K562 (cell line): ENCODE data around the gene PPM1H. TPM values are rescaled to one million over a fixed set of nuclear protein-coding genes. Genes with fewer than 3 reads are reported as not detected.

ENCODE experiments used
- ATAC-seq: fragments of 200-7000 bp; cut with Tn5 transposase; 3 replicates; pipeline ENCODE4 v1.9.1; 2020; ENCODE audit warnings: moderate library complexity
- BruUV-seq: library from RNA; stranded (reverse); fragments of 400-500 nt; replicated peaks from 2 replicates; lab custom pipeline; 2021; lab: Mats Ljungman, UMichigan
- CTCF ChIA-PET: fragments of 300-600 bp; formaldehyde crosslinking; extraction: SDS; loops from one replicate; lab custom pipeline; 2021; ENCODE audit warnings: low intra/inter-chr PET ratio; lab: Yijun Ruan, JAX
- POLR2A ChIA-PET: fragments of 300-600, 350-650 bp; sonication (Branson Sonifier 250); formaldehyde crosslinking; extraction: SDS; loops from one replicate; lab custom pipeline; 2021; ENCODE audit warnings: antibody characterized with exemption, inconsistent platforms; lab: Yijun Ruan, JAX
- DNase-seq, 4 experiments: peaks; one replicate each; pipeline versions ENCODE4 v3.0.0 to v3.0.0-alpha.2; 2011 to 2018; ENCODE audit warnings: low spot score in 3 of 4, mixed read lengths in 3 of 4; ENCODE audit errors: extremely low read depth in 1 of 4
- FAIRE-seq: peaks from 2 replicates; lab custom pipeline; 2011; peaks lifted over from hg19 to GRCh38; lab: Jason Lieb, UNC
- H2AFZ ChIP-seq: 2 replicates; pipeline ENCODE4 v1.6.0; 2011; ENCODE audit warnings: low read depth, low read length, control low read depth, inconsistent platforms
- H3K27ac ChIP-seq: fragments of 200-600 bp; 3 replicates; pipeline ENCODE4 v1.8.0; 2011; ENCODE audit warnings: low read depth, mild to moderate bottlenecking, control low read depth, inconsistent platforms, low read length, moderate library complexity, mixed read lengths; ENCODE audit errors: extremely low read depth
- H3K27me3 ChIP-seq, 2 experiments: fragments of 300-600 bp in 1 of 2; 2 replicates in 1 of 2; 3 replicates in 1 of 2; pipeline versions ENCODE4 v1.6.0 to v1.8.0; 2011; ENCODE audit warnings: inconsistent platforms in 2 of 2, low read length in 2 of 2, mild to moderate bottlenecking in 1 of 2, mixed read lengths in 1 of 2, moderate library complexity in 1 of 2; ENCODE audit not compliant: control insufficient read depth in 2 of 2, insufficient read depth in 2 of 2
- H3K36me3 ChIP-seq: fragments of 300-600 bp; 3 replicates; pipeline ENCODE4 v1.8.0; 2011; ENCODE audit warnings: mild to moderate bottlenecking, low read length, inconsistent platforms; ENCODE audit not compliant: control insufficient read depth, insufficient read depth
- H3K4me1 ChIP-seq, 2 experiments: fragments of 200-600 bp in 1 of 2; replicated peaks in 1 of 2; 2 replicates in 1 of 2; 3 replicates in 1 of 2; pipeline versions ENCODE4 v1.5.1 to v1.8.0; 2011; ENCODE audit warnings: inconsistent platforms in 2 of 2, low read length in 2 of 2, mild to moderate bottlenecking in 1 of 2, mixed read lengths in 1 of 2, moderate library complexity in 1 of 2; ENCODE audit not compliant: control insufficient read depth in 2 of 2, insufficient read depth in 2 of 2
- H3K4me2 ChIP-seq: 2 replicates; pipeline ENCODE4 v1.6.1; 2011; ENCODE audit warnings: low read length, control low read depth, inconsistent platforms, mixed read lengths; ENCODE audit not compliant: insufficient read depth
- H3K4me3 ChIP-seq: fragments of 200-600 bp; sonication (generic), shearing (Covaris generic); 2 replicates; pipeline ENCODE4 v1.5.1; 2016; ENCODE audit warnings: control low read depth, inconsistent platforms
- H3K79me2 ChIP-seq: fragments of 200-600 bp; 3 replicates; pipeline ENCODE4 v1.8.0; 2011; ENCODE audit warnings: low read length, inconsistent platforms; ENCODE audit not compliant: control insufficient read depth, insufficient read depth
- H3K9ac ChIP-seq, 2 experiments: 2 replicates each; pipeline versions ENCODE4 v1.6.0 to v1.6.1; 2011; ENCODE audit warnings: low read depth in 2 of 2, low read length in 2 of 2, control low read depth in 1 of 2, inconsistent platforms in 1 of 2, mild to moderate bottlenecking in 1 of 2, mixed read lengths in 1 of 2; ENCODE audit not compliant: insufficient read depth in 1 of 2
- H3K9me1 ChIP-seq: one replicate; pipeline ENCODE4 v1.6.0; 2011; ENCODE audit warnings: inconsistent platforms, mild to moderate bottlenecking, low read length, moderate library complexity; ENCODE audit not compliant: control insufficient read depth, insufficient read depth
- H3K9me3 ChIP-seq: replicated peaks from 2 replicates; pipeline ENCODE4 v1.5.1; 2011; ENCODE audit warnings: low read depth, low read length, inconsistent platforms; ENCODE audit not compliant: control insufficient read depth, insufficient read depth
- H4K20me1 ChIP-seq: replicated peaks from 2 replicates; pipeline ENCODE4 v1.6.1; 2011; ENCODE audit warnings: low read length, inconsistent platforms, mixed read lengths; ENCODE audit not compliant: control insufficient read depth, insufficient read depth
- CCAR2 ChIP-seq: fragments of 200-400 bp; formaldehyde crosslinking; IDR thresholded peaks from 2 replicates; pipeline ENCODE4 v1.6.1; 2017; ENCODE audit warnings: mild to moderate bottlenecking, low read depth, low read length
- CEBPB ChIP-seq: fragments of 450-650 bp; IDR thresholded peaks from 2 replicates; pipeline ENCODE4 v1.6.1; 2016; ENCODE audit warnings: missing genetic modification characterization, missing compliant biosample characterization
- MBD2 ChIP-seq: sonication (generic); IDR thresholded peaks from 2 replicates; pipeline ENCODE4 v1.6.1; 2016; ENCODE audit warnings: low read depth, borderline replicate concordance
- WGBS: fragments of 100-300 bp; shearing (Covaris generic); methylation state at CpG from one replicate; pipeline ENCODE4 v1.1.6; 2016; ENCODE audit warnings: low coverage, mixed read lengths; ENCODE audit not compliant: insufficient coverage; ENCODE audit errors: missing lambda C conversion rate; 5-methylcytosine and 5-hydroxymethylcytosine counted together
- in situ Hi-C: fragments of 300-500 bp; cut with MboI; formaldehyde crosslinking; loops from 4 replicates; pipeline ENCODE4 v1.15.0; 2018; ENCODE audit warnings: inconsistent platforms, mixed read lengths
- intact Hi-C: fragments of 100-400 bp; cut with micrococcal nuclease; formaldehyde crosslinking; loops from 2 replicates; pipeline ENCODE4 v1.14.2; 2022
- polyA plus RNA-seq, 8 experiments: library from polyadenylated mRNA; depleted of rRNA in 4 of 8; stranded (reverse) in 5 of 8; unstranded in 3 of 8; fragments of >200 nt; fragmentation: Nextera tagmentation in 2 of 8; fragmentation: Illumina TruSeq in 1 of 8; extraction: Ambion mirVana in 2 of 8; extraction: Trizol in 1 of 8; gene quantifications; 2 replicates each; pipeline versions ENCODE4 v1.2.1 to v1.2.3, GENCODE V29; 2011 to 2014; ENCODE audit warnings: inconsistent platforms in 1 of 8, missing spikeins in 1 of 8
- total RNA-seq, 7 experiments: library from RNA; depleted of rRNA in 6 of 7; stranded (reverse); fragments of >200 nt in 6 of 7; fragmentation: Illumina TruSeq in 2 of 7; extraction: Trizol in 2 of 7; gene quantifications; 2 replicates each; pipeline versions ENCODE4 v1.2.1 to v1.2.3, GENCODE V29; 2011 to 2021; ENCODE audit warnings: low replicate concordance in 1 of 7
- TF ChIP-seq, protein P1 (sequence below): fragments of 450-650 bp; formaldehyde crosslinking; IDR thresholded peaks from 2 replicates; pipeline ENCODE4 v1.4.0; 2020; ENCODE audit warnings: mild to moderate bottlenecking, mixed read lengths
- TF ChIP-seq, protein P2 (sequence below): fragments of 250-450 bp; sonication (Bioruptor Pico); IDR thresholded peaks from 2 replicates; pipeline ENCODE4 v1.9.0; 2021; ENCODE audit warnings: mild to moderate bottlenecking, inconsistent platforms

The PPM1H gene
- total and polyA plus RNA-seq, 9 of the 15 experiments (the other 6 are each of a cell fraction or from before 2014, with no cell fraction given), result 5.3 to 29.3 (median 11.3) TPM

DNA sequence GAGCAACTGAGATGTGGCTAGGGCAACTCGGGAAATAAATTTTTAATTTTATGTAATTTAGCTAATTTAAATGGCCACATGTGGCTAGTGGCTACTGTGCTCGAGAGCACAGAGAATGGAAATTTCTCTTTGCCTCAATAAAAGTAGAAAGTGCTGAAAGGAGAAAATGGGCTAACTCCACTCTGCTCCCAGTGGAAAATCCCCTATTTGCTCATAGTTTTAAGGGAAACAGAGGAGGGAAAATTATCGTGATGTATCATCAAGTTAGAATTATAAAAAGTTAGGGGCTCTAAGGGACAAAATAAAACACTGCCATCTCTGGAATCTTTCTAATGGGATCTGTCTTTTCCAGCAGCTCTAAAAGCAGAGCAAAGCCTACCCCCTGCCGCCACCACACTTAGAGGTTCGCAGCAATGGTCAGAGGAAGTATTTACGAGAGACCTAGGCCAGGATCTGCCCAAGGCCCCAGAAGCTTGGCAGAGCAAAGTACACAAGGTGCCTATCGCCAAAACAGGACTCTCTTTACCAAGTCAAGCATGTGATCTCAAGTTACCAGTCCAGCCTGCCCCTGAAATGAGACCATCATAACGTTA is 220.7 kb downstream of the PPM1H start:
- Histone ChIP-seq H3K9ac (no peak overlapping the region), H3K9me1 (no peaks in the 10 kb centered on the region), H3K27me3 (no peaks in the 10 kb centered on the region), H2AFZ (no peak overlapping the region), H3K4me1 (no peaks in the 10 kb centered on the region; a peak in 1 of 5 replicates), H3K36me3 (peaks cover 2% of the 10 kb centered on the region; the same call in 1 of the 3 replicates), H3K4me2 (no peak overlapping the region), H4K20me1 (no peaks in the 10 kb centered on the region), H3K27ac (no peak overlapping the region), H3K4me3 (no peak overlapping the region), H3K79me2 (no peaks in the 10 kb centered on the region), H3K9me3 (no peaks in the 10 kb centered on the region)
- no TSS peak for BruUV-seq
- TF ChIP-seq MBD2 (no peak), CEBPB (tag) (no peak)
- ChIA-PET CTCF (no interaction called here), POLR2A (no interaction called here)
- ATAC-seq (no peak), FAIRE-seq (no peak), DNase-seq (no peak)
- in situ Hi-C loops (no loop called here), intact Hi-C loops (no loop called here)
- 48% methylated on average over 8 of the region's 8 CpGs for WGBS

DNA sequence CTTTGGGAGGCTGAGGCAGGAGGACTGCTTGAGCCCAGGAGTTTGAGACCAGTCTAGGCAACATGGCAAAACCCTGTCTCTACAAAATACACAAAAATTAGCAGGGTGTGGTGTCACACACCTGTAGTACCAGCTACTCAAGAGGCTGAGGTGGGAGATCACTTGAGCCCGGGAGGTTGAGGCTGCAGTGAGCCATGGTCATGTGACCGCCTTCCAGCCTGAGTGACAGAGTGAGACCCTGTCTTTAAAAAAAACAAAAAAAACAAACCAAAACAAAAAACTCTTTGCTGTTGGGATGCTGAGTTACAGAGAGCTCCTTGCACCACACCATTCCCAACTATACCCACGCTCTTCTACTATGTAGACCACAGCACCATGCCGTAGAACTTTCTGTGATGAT is 221.2 kb downstream of the PPM1H start:
- Histone ChIP-seq H3K27ac (no peak overlapping the region), H4K20me1 (no peaks in the 10 kb centered on the region), H3K4me3 (no peak overlapping the region), H3K4me2 (no peak overlapping the region), H3K9me3 (no peaks in the 10 kb centered on the region), H3K36me3 (no peaks in the 10 kb centered on the region; the same call in 2 of the 3 replicates), H2AFZ (no peak overlapping the region), H3K27me3 (no peaks in the 10 kb centered on the region), H3K9ac (no peak overlapping the region), H3K4me1 (no peaks in the 10 kb centered on the region; a peak in 1 of 5 replicates), H3K79me2 (no peaks in the 10 kb centered on the region), H3K9me1 (no peaks in the 10 kb centered on the region)
- no peak for DNase-seq
- ChIA-PET POLR2A (interaction anchor here (1.5 kb wide), 1 partner anchor 11 kb away, joined by 5 read pairs; no protein-coding TSS in a partner anchor), CTCF (no interaction called here)
- intact Hi-C loops, result no loop called here
- in situ Hi-C loops, result no loop called here
- BruUV-seq, result no TSS peak
- TF ChIP-seq, protein P1, sequence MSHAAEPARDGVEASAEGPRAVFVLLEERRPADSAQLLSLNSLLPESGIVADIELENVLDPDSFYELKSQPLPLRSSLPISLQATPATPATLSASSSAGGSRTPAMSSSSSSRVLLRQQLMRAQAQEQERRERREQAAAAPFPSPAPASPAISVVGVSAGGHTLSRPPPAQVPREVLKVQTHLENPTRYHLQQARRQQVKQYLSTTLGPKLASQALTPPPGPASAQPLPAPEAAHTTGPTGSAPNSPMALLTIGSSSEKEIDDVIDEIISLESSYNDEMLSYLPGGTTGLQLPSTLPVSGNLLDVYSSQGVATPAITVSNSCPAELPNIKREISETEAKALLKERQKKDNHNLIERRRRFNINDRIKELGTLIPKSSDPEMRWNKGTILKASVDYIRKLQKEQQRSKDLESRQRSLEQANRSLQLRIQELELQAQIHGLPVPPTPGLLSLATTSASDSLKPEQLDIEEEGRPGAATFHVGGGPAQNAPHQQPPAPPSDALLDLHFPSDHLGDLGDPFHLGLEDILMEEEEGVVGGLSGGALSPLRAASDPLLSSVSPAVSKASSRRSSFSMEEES, result peak; percentile 25; the same call in 1 of the 2 replicates
- TF ChIP-seq, protein P2, sequence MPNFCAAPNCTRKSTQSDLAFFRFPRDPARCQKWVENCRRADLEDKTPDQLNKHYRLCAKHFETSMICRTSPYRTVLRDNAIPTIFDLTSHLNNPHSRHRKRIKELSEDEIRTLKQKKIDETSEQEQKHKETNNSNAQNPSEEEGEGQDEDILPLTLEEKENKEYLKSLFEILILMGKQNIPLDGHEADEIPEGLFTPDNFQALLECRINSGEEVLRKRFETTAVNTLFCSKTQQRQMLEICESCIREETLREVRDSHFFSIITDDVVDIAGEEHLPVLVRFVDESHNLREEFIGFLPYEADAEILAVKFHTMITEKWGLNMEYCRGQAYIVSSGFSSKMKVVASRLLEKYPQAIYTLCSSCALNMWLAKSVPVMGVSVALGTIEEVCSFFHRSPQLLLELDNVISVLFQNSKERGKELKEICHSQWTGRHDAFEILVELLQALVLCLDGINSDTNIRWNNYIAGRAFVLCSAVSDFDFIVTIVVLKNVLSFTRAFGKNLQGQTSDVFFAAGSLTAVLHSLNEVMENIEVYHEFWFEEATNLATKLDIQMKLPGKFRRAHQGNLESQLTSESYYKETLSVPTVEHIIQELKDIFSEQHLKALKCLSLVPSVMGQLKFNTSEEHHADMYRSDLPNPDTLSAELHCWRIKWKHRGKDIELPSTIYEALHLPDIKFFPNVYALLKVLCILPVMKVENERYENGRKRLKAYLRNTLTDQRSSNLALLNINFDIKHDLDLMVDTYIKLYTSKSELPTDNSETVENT (CRISPR knock-in tag), result no peak
- TF ChIP-seq CCAR2, result no peak
- 42% methylated on average over 4 of the region's 4 CpGs for WGBS
- ATAC-seq, result no peak
- FAIRE-seq, result no peak
